HG03135 (cell line): ENCODE data around the gene KCNIP1.
A peak's percentile ranks its signal among the peaks of the same experiment; 100 is the strongest.

Experiments
- ATAC-seq: cut with Tn5 transposase; IDR thresholded peaks from one replicate; pipeline ENCODE4 v1.9.1; 2021; ENCODE audit warnings: mild to moderate bottlenecking, moderate library complexity; ENCODE audit not compliant: unreplicated experiment

The KCNIP1 gene

DNA sequence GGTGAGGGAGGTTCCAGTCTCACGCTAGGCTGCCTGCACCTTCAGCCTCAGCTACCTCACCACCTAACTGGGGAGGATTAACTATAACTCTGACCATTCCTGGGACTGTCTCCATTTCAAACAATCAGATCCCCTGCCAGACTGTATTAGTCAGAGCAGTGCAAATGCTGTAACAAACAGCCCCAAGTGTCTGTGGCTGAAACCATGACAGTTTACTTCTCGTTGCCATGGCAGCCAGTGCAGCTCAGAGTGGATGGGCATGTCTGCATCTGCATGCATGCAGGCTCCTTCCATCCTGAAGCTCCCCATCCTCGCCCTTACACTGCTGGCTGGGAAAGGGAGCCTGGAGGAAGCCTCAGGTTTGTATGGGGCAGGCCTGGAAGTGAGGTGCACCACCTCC is 86.7 kb downstream of the KCNIP1 start:
- no peak for ATAC-seq

GRCh38 chr5:170591054-170591453 is 87.2 kb downstream of the KCNIP1 start:
- no peak for ATAC-seq

- ATAC-seq = no peak
Observed at GRCh38 chr5:170596482-170597044, 92.7 kb downstream of the KCNIP1 start.

DNA sequence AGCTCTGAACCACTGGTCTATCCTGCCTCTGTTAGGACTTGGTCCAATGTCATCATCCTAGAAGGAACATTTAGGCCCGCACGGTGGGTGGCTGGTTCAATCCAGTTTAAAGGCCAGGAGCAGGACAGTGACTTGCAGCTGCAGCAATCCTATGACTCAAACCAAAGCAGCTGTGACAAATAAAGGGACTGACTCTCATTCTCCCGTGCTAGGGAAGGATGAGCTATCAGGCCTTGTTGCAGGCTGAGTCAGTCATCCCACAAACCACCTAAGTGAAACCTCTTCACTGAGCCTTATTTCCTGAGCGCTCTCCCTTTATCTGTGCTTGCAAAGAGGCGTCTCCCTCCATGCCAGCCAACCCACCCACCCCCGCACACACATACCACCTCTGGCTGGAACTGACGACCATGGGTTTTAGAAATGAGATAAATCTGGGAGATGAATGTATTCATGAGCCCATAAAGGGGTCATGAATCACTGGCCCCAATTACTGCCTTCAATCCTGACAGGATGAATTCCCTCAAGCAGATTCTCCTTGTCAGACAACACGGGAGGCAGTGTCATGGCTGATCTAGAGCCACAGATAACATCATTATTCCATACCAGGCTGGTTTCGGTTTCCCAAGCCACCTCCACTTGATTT is 93.4 kb downstream of the KCNIP1 start:
- no peak for ATAC-seq

- ATAC-seq = no peak
Observed at GRCh38 chr5:170597872-170598271, 94.1 kb downstream of the KCNIP1 start.

DNA sequence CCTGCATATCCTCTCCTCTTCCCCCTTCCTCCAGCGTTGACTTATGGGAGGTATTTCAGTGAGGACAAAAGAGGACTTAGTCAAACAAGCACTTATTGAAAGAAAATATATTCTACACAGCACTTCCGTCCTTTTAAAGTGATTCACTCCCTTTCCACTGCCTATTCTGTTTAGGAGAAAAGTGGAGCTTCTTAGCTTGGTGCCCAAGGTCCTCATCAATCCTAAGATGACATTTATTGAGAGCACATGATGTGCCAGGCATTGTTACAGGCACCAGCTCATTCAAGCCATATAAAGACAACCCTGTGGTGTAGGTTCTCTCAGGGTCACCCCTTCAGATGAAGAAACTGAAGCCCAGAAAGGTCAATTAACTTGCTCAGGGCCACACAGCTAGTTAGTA is 95.9 kb downstream of the KCNIP1 start:
- ATAC-seq = no peak

DNA sequence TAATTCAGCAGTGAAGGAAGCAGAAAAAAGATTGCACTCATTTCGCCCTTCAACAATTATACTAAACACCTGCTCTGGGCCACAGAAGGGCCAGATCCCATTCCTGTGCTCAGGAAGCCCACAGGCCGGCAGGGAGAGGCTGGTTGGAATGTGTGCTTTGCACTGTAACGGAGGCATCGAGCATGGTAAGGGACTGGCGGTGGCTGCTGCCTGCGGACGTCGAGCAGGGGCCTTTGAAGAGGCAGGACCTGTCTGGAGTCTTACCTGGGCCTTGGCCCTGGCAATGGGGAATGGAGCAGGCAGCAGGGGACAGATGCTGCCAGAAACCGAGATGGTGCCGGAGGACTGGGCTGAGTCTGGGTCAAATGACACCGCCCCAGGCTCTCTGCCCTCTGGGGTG is 97.8 kb downstream of the KCNIP1 start:
- ATAC-seq = no peak

DNA sequence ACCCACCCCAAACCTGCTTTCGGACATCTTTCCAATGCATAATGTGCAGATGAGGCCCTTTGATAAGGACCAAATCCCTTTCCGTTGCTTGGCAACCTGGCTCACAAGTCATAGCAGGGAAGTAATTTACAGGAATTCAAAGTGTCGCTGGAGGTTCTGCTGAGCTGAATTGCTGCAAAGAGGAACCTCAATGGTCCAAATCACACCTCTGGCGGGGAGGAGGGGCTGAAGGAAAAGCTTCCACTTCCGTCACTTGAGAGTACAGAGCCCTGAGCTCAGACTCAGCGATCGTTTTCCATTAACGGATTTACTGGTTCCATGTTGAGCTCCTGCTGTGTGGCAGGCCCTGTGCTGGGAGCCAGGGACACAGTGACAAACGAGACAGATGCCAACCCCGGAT is 99.3 kb downstream of the KCNIP1 start:
- ATAC-seq = no peak

- peak; percentile 70 for ATAC-seq
Observed at GRCh38 chr5:170603578-170604565, 100.1 kb downstream of the KCNIP1 start.

- no peak for ATAC-seq
Observed at GRCh38 chr5:170606941-170607340, 103.1 kb downstream of the KCNIP1 start.

DNA sequence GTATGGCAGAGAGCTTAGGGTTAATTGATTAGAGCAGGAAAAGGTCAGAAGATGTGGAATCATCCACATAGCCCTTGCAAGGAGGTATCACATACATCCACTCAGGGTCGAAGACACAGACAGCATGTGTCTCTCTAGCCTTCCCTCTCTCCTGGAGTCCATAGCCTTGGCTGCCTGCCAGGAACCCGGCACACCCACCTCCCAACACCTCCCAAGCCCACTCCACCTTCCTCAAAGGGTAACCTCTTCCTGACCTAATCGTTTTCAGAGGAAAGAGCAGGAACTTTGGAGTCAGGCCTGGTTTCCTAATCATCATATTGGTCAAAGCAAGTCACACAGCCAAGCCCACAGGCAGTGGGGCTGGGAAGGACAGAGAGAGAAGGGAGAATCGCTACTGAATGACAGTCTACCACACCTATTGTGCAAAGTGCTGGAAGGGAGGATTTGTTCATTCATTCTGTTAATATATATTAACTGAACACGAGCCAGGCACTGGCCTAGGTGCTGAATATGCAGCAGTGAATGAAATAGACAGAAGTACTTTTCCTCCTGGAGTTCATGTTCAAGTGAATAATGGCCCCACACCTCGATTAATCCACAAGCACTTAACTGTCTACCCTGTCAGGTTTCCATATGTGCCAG is 107.8 kb downstream of the KCNIP1 start:
- ATAC-seq = no peak

GRCh38 chr5:170612256-170612678 is 108.4 kb downstream of the KCNIP1 start:
- no peak for ATAC-seq

DNA sequence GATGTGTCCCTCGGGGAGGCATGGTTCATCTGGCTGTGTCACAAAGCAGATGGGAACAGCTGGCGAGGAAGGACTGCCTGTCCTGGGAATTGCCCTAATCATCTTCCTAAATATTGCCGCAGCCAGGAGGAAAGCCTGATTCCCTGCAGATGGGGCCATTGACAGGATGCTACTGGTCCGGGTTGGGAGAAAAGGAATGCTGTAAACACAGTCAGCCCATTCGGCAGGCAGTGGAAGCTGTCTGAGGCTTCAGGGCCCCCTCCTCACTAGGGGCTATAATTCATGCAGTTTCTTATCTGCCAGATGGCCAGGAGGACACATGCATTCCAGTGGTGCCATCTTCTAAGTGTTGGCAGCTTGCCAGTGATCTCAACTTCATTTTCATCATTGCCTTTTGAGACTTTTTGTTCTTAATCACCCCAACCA is 110.3 kb downstream of the KCNIP1 start:
- ATAC-seq = no peak

DNA sequence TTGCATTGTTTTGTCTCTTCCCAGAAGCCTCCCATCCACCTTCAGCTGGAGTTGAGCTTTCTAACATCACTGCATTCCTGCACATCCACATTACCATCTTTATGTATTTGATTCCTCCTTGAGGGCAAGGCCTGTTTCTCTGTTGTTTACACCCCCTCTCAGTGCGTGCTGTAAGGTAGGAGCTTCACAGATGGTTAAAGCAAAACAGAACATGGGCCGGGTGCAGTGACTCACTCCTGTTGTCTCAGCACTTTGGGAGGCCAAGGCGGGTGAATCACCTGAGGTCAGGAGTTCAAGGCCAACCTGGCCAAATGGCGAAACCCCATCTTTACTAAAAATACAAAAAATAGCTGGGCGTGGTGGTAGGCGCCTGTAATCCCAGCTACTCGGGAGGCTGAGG is 110.9 kb downstream of the KCNIP1 start:
- no peak for ATAC-seq

DNA sequence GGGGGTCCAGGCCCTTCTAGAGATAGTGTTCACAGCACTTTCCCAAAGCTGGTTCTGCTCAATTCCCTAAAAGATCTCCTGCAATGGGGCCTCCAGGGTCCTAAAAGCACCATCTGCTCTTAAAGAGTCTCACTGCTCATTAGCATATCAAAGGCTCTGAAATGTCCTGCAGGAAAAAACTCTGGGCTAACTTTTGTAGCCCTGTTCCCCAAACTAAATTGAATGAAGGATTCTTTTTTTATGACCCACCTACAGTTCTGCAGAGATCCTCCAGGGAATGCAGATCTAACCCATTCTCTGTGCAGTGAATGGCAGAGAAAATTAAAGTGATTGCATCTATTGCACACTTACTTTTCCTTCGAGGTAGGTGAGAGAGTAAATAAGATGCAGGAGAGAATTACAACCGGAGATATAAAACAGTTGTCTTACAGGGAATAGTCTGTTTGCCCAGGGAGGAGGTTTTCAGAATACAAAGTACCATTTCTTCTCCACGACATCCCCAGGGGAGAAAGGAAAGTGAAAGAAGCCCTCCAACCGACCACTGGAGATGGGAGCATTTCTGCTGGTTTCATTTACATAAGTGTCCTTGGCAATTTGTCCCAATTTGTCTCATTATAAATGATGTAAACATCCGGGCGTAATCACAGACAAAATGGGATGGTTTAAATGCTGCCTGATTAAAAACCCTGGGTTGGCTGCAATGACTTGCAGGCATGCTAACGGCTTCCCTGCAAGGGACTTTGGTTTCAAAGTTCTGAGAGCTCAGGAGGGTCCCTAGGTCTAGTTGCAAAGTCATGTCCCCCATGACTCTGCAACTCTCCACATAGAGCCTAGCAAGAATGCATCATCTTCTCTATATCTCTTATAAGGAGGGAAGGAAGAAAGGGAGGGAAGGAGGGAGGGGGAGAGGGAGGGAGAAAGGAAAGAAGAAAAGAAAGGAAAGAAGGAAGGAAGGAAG is 114.0 kb downstream of the KCNIP1 start:
- no peak for ATAC-seq

- no peak for ATAC-seq
Observed at GRCh38 chr5:170619869-170620268, 116.0 kb downstream of the KCNIP1 start.

GRCh38 chr5:170622933-170623332 is 119.1 kb downstream of the KCNIP1 start:
- no peak for ATAC-seq

GRCh38 chr5:170623576-170624181 is 119.9 kb downstream of the KCNIP1 start:
- ATAC-seq = no peak

GRCh38 chr5:170625221-170626165 is 121.7 kb downstream of the KCNIP1 start:
- no peak for ATAC-seq
